ENCODE results near the gene RUNX2.
A peak's percentile ranks its signal among the peaks of the same experiment; 100 is the strongest.

The RUNX2 gene

DNA sequence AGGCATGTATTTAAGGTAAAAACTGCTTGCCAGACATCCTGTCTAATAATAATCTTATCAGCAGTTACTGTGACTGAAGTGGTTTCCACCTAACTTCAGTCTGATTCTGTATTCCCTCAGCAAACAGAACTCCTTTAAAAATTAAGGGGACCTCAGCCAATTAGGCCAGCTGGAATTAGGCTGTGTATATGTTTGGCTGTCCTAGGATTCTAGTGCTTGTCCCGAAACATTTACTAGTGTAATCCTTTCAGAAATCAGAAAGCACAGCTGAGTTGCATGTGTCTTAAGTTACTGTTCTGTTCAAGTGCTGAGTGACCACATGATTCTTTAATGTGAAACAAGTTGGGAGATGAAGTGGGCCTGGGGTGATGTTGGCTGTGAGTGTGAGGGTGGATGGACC lies 170.5 kb downstream of the RUNX2 start:
- no peak for DNase-seq (ENCODE audit: extremely low spot score)
- ChIA-PET POLR2A (no interaction called here), CTCF (no interaction called here)
- TF ChIP-seq SP1 (IDR thresholded peaks at IDR 0.05) (no peak), BHLHE40 (IDR thresholded peaks at IDR 0.05; ENCODE audit: borderline replicate concordance) (no peak), ZNF384 (IDR thresholded peaks at IDR 0.05) (no peak), ELF4 (IDR thresholded peaks at IDR 0.05) (no peak), FOXA1 (IDR thresholded peaks at IDR 0.05) (no peak), CTBP1 (IDR thresholded peaks at IDR 0.05; ENCODE audit: borderline replicate concordance) (no peak), FOXM1 (IDR thresholded peaks at IDR 0.05; ENCODE audit: borderline replicate concordance) (no peak), FOXK2 (IDR thresholded peaks at IDR 0.05) (no peak), L3MBTL2 (conservative IDR thresholded peaks at IDR 0.05) (no peak), SUZ12 (IDR thresholded peaks at IDR 0.05) (no peak), TARDBP (IDR thresholded peaks at IDR 0.05) (no peak)
- TF ChIP-seq, protein P1, sequence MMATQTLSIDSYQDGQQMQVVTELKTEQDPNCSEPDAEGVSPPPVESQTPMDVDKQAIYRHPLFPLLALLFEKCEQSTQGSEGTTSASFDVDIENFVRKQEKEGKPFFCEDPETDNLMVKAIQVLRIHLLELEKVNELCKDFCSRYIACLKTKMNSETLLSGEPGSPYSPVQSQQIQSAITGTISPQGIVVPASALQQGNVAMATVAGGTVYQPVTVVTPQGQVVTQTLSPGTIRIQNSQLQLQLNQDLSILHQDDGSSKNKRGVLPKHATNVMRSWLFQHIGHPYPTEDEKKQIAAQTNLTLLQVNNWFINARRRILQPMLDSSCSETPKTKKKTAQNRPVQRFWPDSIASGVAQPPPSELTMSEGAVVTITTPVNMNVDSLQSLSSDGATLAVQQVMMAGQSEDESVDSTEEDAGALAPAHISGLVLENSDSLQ (IDR thresholded peaks at IDR 0.05), result no peak

- TF ChIP-seq HDGF (IDR thresholded peaks at IDR 0.05; ENCODE audit: borderline replicate concordance), result no peak
- no peak for TF ChIP-seq FOXA1 (IDR thresholded peaks at IDR 0.05)
- TF ChIP-seq FOXK2 (IDR thresholded peaks at IDR 0.05), result no peak
- TF ChIP-seq, protein P1 (IDR thresholded peaks at IDR 0.05), result no peak
- TF ChIP-seq ELF4 (IDR thresholded peaks at IDR 0.05), result no peak
- TF ChIP-seq BHLHE40 (IDR thresholded peaks at IDR 0.05; ENCODE audit: borderline replicate concordance), result no peak
- TF ChIP-seq LEF1 (IDR thresholded peaks at IDR 0.05; ENCODE audit: borderline replicate concordance), result no peak
- no peak for TF ChIP-seq L3MBTL2 (conservative IDR thresholded peaks at IDR 0.05)
- TF ChIP-seq SP1 (IDR thresholded peaks at IDR 0.05), result no peak
- no peak for TF ChIP-seq SUZ12 (IDR thresholded peaks at IDR 0.05)
- DNase-seq (ENCODE audit: extremely low spot score), result peak; percentile 64
- ChIA-PET CTCF (interaction anchor here (0.5 to 2.0 kb wide), 11 partner anchors 8 to 1456 kb away, joined by 3 to 13 read pairs (median 4); no protein-coding TSS in a partner anchor), POLR2A (no interaction called here)
Observed at GRCh38 chr6:45500924-45501816, 173.0 kb downstream of the RUNX2 start.

DNA sequence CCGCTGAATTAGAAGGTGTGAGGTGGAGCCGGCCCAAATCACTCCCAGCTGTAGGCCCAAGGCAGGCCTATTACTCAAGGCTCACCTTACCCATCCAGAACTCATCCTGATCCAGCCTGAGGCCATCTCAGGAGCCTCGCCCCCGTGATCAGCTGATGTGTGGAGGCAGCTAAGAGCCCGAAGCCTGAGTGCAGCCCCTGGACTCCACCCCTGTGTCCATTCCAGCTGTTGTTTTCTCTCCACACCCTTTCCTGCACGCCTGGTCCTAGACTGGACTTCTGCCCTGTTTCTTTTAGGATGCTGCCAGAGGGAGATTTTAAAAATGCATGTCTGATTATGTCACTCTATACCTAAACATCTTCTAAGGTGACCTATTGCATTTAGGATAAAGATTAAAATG lies 174.3 kb downstream of the RUNX2 start:
- TF ChIP-seq TARDBP (IDR thresholded peaks at IDR 0.05) (no peak), BHLHE40 (IDR thresholded peaks at IDR 0.05; ENCODE audit: borderline replicate concordance) (no peak), SUZ12 (IDR thresholded peaks at IDR 0.05) (no peak), HDGF (IDR thresholded peaks at IDR 0.05; ENCODE audit: borderline replicate concordance) (no peak), LEF1 (IDR thresholded peaks at IDR 0.05; ENCODE audit: borderline replicate concordance) (no peak), FOXM1 (IDR thresholded peaks at IDR 0.05; ENCODE audit: borderline replicate concordance) (no peak), NFRKB (IDR thresholded peaks at IDR 0.05) (no peak), CTBP1 (IDR thresholded peaks at IDR 0.05; ENCODE audit: borderline replicate concordance) (no peak), ELF4 (IDR thresholded peaks at IDR 0.05) (no peak), ARNT (IDR thresholded peaks at IDR 0.05) (no peak), ZNF384 (IDR thresholded peaks at IDR 0.05) (no peak), FOXK2 (IDR thresholded peaks at IDR 0.05) (no peak), FOXA1 (IDR thresholded peaks at IDR 0.05) (no peak), SP1 (IDR thresholded peaks at IDR 0.05) (no peak), L3MBTL2 (conservative IDR thresholded peaks at IDR 0.05) (no peak)
- DNase-seq (ENCODE audit: extremely low spot score), result no peak
- ChIA-PET CTCF (interaction anchor here (0.8 to 1.9 kb wide), 3 partner anchors 11 to 212 kb away, joined by 3 to 13 read pairs (median 6); no protein-coding TSS in a partner anchor), POLR2A (no interaction called here)

- ChIA-PET CTCF (interaction anchor here (0.6 kb wide), 2 partner anchors 8 to 19 kb away, joined by 3 read pairs; no protein-coding TSS in a partner anchor), POLR2A (no interaction called here)
- DNase-seq (ENCODE audit: extremely low spot score), result peak; percentile 28
Observed at GRCh38 chr6:45504947-45505346, 176.8 kb downstream of the RUNX2 start.

DNA sequence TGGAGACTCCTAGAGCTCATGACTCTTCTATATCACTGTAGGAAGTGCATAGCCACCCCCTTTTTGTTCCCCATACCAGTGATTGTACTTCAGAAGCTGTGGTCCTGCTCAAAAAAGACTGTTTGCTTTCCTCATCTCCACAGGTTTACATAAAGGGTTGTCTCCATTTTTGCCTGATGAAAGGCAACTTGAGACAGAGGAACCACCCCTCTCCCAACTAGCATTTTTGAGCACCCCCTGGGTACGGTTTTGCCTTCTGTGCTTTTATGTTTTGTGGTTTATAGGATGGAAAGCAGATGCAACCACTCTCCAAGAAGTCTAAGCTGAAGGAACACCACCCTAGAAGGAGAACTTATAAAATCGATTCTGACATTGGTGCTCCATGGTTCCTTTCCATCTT lies 177.3 kb downstream of the RUNX2 start:
- TF ChIP-seq FOXA1 (IDR thresholded peaks at IDR 0.05) (no peak), ZNF384 (IDR thresholded peaks at IDR 0.05) (no peak)
- DNase-seq (ENCODE audit: extremely low spot score), result no peak
- ChIA-PET CTCF (interaction anchor here (0.6 kb wide), 1 partner anchor 19 kb away, joined by 3 read pairs; no protein-coding TSS in a partner anchor), POLR2A (no interaction called here)

More at GRCh38 chr6:45504947-45505346, 176.8 kb downstream of the RUNX2 start:
- no peak for TF ChIP-seq ZNF384 (IDR thresholded peaks at IDR 0.05)
- TF ChIP-seq SP1 (IDR thresholded peaks at IDR 0.05), result no peak
- no peak for TF ChIP-seq ARNT (IDR thresholded peaks at IDR 0.05)
- no peak for TF ChIP-seq ELF4 (IDR thresholded peaks at IDR 0.05)
- no peak for TF ChIP-seq SUZ12 (IDR thresholded peaks at IDR 0.05)
- no peak for TF ChIP-seq FOXA1 (IDR thresholded peaks at IDR 0.05)
- no peak for TF ChIP-seq BHLHE40 (IDR thresholded peaks at IDR 0.05; ENCODE audit: borderline replicate concordance)
- TF ChIP-seq FOXK2 (IDR thresholded peaks at IDR 0.05), result no peak
- TF ChIP-seq NFRKB (IDR thresholded peaks at IDR 0.05), result no peak

DNA sequence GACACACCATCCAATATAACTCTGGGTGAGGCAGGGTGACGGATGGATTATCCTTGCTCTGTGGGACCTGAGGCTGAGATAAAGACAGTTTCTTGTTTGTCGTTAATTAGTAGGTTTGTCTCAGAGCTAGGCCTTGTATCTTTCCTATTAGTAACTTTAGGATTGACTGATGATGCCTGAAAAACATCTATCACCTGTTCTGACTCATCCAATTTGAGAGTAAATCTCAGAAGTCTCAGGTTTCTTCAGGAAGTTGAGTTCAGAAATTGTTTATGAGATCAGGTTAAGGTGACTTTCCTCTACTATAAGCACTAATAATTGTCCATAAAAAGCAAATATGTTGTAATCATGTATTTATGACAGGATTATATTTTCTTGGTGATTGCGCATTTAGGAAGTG lies 179.1 kb downstream of the RUNX2 start:
- no peak for DNase-seq (ENCODE audit: extremely low spot score)

DNA sequence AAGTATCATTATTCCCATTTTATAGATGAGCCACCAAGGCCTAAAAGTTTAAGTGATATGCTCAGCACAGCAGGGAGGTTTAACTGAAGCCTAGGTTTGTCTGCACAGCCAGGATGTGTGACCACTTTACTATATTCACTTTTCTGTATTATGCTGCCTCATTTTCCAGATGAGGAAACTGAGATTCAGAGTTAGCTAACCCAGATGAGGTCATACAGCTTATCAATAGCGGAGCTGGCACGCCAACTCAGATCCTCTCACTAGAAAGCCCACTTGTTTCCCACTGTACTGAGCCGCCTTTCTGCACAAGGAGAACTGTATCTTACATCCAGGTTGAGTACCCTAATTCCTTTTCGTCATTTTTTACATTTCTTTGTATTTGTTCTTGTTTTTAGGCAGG lies 181.3 kb downstream of the RUNX2 start:
- no peak for TF ChIP-seq TARDBP (IDR thresholded peaks at IDR 0.05)
- TF ChIP-seq, protein P1 (IDR thresholded peaks at IDR 0.05), result no peak
- no peak for TF ChIP-seq SP1 (IDR thresholded peaks at IDR 0.05)
- TF ChIP-seq HDGF (IDR thresholded peaks at IDR 0.05; ENCODE audit: borderline replicate concordance), result no peak
- TF ChIP-seq ZNF384 (IDR thresholded peaks at IDR 0.05), result no peak
- TF ChIP-seq LEF1 (IDR thresholded peaks at IDR 0.05; ENCODE audit: borderline replicate concordance), result no peak
- no peak for TF ChIP-seq CTBP1 (IDR thresholded peaks at IDR 0.05; ENCODE audit: borderline replicate concordance)
- no peak for DNase-seq (ENCODE audit: extremely low spot score)
- POLR2A ChIA-PET, result no interaction called here
- CTCF ChIA-PET, result interaction anchor here (1.6 kb wide), 1 partner anchor 8 kb away, joined by 10 read pairs; no protein-coding TSS in a partner anchor

More for the DNA sequence above, 179.1 kb downstream of the RUNX2 start:
- no peak for TF ChIP-seq LEF1 (IDR thresholded peaks at IDR 0.05; ENCODE audit: borderline replicate concordance)
- no peak for TF ChIP-seq ZNF384 (IDR thresholded peaks at IDR 0.05)
- TF ChIP-seq TARDBP (IDR thresholded peaks at IDR 0.05), result no peak
- POLR2A ChIA-PET, result no interaction called here
- CTCF ChIA-PET, result no interaction called here

All from HEK293T (cell line).